H1 (cell line): ENCODE results near the gene IFT43. TPM values are rescaled to one million over a fixed set of nuclear protein-coding genes. Genes with fewer than 3 reads are reported as not detected.

Source experiments
- CTCF ChIA-PET: fragments of 300-600 bp; sonication (Branson Sonifier 250); formaldehyde crosslinking; loops from one replicate; lab custom pipeline; 2021; ENCODE audit not compliant: partially characterized antibody; lab: Charles Lee
- POLR2A ChIA-PET: fragments of 300-600 bp; sonication (Branson Sonifier 250); formaldehyde crosslinking; loops from one replicate; lab custom pipeline; 2021; ENCODE audit warnings: inconsistent platforms; ENCODE audit not compliant: partially characterized antibody; lab: Charles Lee
- DNase-seq, 2 experiments: peaks; one replicate each; pipeline versions ENCODE4 v3.0.0 to v3.0.0-alpha.2; 2010 to 2022; ENCODE audit warnings: low spot score in 2 of 2, low read depth in 1 of 2, mixed read lengths in 1 of 2
- FAIRE-seq: peaks from 2 replicates; lab custom pipeline; 2011; peaks lifted over from hg19 to GRCh38; lab: Jason Lieb, UNC
- H2AFZ ChIP-seq: 2 replicates; pipeline ENCODE4 v1.8.1; 2012; ENCODE audit warnings: low read length, inconsistent platforms
- H2AK5ac ChIP-seq: 2 replicates; pipeline ENCODE4 v1.6.1; 2013; ENCODE audit warnings: low read depth, low read length
- H2BK120ac ChIP-seq: replicated peaks from 2 replicates; pipeline ENCODE3; 2013; ENCODE audit warnings: low read depth, low read length, inconsistent platforms
- H2BK12ac ChIP-seq: 2 replicates; pipeline ENCODE4 v1.6.1; 2013; ENCODE audit warnings: low read depth, low read length
- H2BK15ac ChIP-seq: 2 replicates; pipeline ENCODE4 v1.6.1; 2013; ENCODE audit warnings: low read length
- H2BK20ac ChIP-seq: 2 replicates; pipeline ENCODE4 v1.6.1; 2013; ENCODE audit warnings: low read length
- H2BK5ac ChIP-seq: 2 replicates; pipeline ENCODE4 v1.6.1; 2013; ENCODE audit warnings: low read depth, low read length
- H3K14ac ChIP-seq: 2 replicates; pipeline ENCODE4 v1.6.1; 2013; ENCODE audit warnings: inconsistent platforms; ENCODE audit not compliant: insufficient read length
- H3K18ac ChIP-seq: 2 replicates; pipeline ENCODE4 v1.6.1; 2013; ENCODE audit warnings: low read length; ENCODE audit errors: extremely low read depth
- H3K23ac ChIP-seq: 2 replicates; pipeline ENCODE4 v1.6.1; 2013; ENCODE audit warnings: inconsistent platforms; ENCODE audit not compliant: insufficient read length
- H3K23me2 ChIP-seq: 2 replicates; pipeline ENCODE4 v1.6.1; 2013; ENCODE audit warnings: low read depth, low read length
- H3K27ac ChIP-seq: 2 replicates; pipeline ENCODE4 v1.6.1; 2011; ENCODE audit warnings: low read depth, low read length, inconsistent platforms
- H3K27me3 ChIP-seq, 4 experiments: replicated peaks in 1 of 4; 1 replicate in 1 of 4; 2 replicates in 3 of 4; pipeline versions ENCODE4 v1.6.1 to v1.8.1; 2011 to 2013; ENCODE audit warnings: low read length in 3 of 4, mild to moderate bottlenecking in 3 of 4, inconsistent platforms in 2 of 4, mixed read lengths in 2 of 4, moderate library complexity in 1 of 4; ENCODE audit not compliant: control insufficient read depth in 3 of 4, insufficient read depth in 3 of 4; ENCODE audit errors: extremely low read depth in 1 of 4
- H3K36me3 ChIP-seq, 4 experiments: 2 replicates each; pipeline versions ENCODE4 v1.6.1 to v1.8.1; 2011 to 2013; ENCODE audit warnings: mild to moderate bottlenecking in 4 of 4, low read length in 3 of 4, moderate library complexity in 2 of 4, control low read depth in 1 of 4, inconsistent platforms in 1 of 4; ENCODE audit not compliant: insufficient read depth in 4 of 4, control insufficient read depth in 2 of 4
- H3K4ac ChIP-seq: replicated peaks from 2 replicates; pipeline ENCODE3; 2013; ENCODE audit warnings: low read length, low read depth, mixed read lengths, inconsistent platforms; ENCODE audit not compliant: insufficient read length
- H3K4me1 ChIP-seq, 4 experiments: replicated peaks in 1 of 4; 1 replicate in 1 of 4; 2 replicates in 3 of 4; pipeline versions ENCODE4 v1.6.1 to v1.8.1; 2011 to 2013; ENCODE audit warnings: low read length in 3 of 4, inconsistent platforms in 2 of 4, mixed read lengths in 1 of 4; ENCODE audit not compliant: insufficient read depth in 4 of 4, control insufficient read depth in 3 of 4
- H3K4me2 ChIP-seq, 2 experiments: 2 replicates each; pipeline versions ENCODE4 v1.6.1 to v1.8.1; 2011 to 2013; ENCODE audit warnings: low read depth in 2 of 2, low read length in 2 of 2, control low read depth in 1 of 2, inconsistent platforms in 1 of 2, mild to moderate bottlenecking in 1 of 2; ENCODE audit not compliant: insufficient read depth in 1 of 2
- H3K4me3 ChIP-seq, 4 experiments: fragments of 200-600, 300-600 bp in 1 of 4; sonication (generic), shearing (Covaris generic), sonication (Bioruptor Twin) in 1 of 4; 2 replicates each; pipeline versions ENCODE4 v1.5.1 to v1.8.1; 2011 to 2016; ENCODE audit warnings: low read length in 4 of 4, low read depth in 3 of 4, control low read depth in 2 of 4, inconsistent platforms in 2 of 4, mild to moderate bottlenecking in 2 of 4, mixed read lengths in 1 of 4, moderate library complexity in 1 of 4; ENCODE audit not compliant: insufficient read depth in 2 of 4; ENCODE audit errors: extremely low read depth in 1 of 4
- H3K56ac ChIP-seq: replicated peaks from 2 replicates; pipeline ENCODE3; 2013; ENCODE audit warnings: low read depth, mild to moderate bottlenecking, mixed read lengths, low read length, inconsistent platforms; ENCODE audit not compliant: insufficient read length
- H3K79me1 ChIP-seq: 2 replicates; pipeline ENCODE4 v1.6.1; 2013; ENCODE audit warnings: low read depth, low read length, control low read depth
- H3K79me2 ChIP-seq, 2 experiments: 2 replicates each; pipeline versions ENCODE4 v1.6.1 to v1.8.1; 2012 to 2013; ENCODE audit warnings: low read length in 2 of 2, mild to moderate bottlenecking in 2 of 2, inconsistent platforms in 1 of 2; ENCODE audit not compliant: insufficient read depth in 2 of 2, control insufficient read depth in 1 of 2
- H3K9ac ChIP-seq, 4 experiments: replicated peaks in 1 of 4; 1 replicate in 1 of 4; 2 replicates in 3 of 4; pipeline versions ENCODE4 v1.6.1 to v1.8.1; 2011 to 2013; ENCODE audit warnings: low read depth in 3 of 4, low read length in 3 of 4, control low read depth in 2 of 4, mild to moderate bottlenecking in 2 of 4, moderate library complexity in 2 of 4, inconsistent platforms in 1 of 4; ENCODE audit errors: extremely low read depth in 1 of 4
- H3K9me3 ChIP-seq, 2 experiments: 2 replicates each; pipeline versions ENCODE4 v1.6.1 to v1.8.1; 2012 to 2013; ENCODE audit warnings: mild to moderate bottlenecking in 2 of 2, moderate library complexity in 2 of 2, control low read depth in 1 of 2, inconsistent platforms in 1 of 2, low read depth in 1 of 2, low read length in 1 of 2, mixed read lengths in 1 of 2; ENCODE audit not compliant: insufficient read depth in 2 of 2
- H4K20me1 ChIP-seq, 2 experiments: replicated peaks in 1 of 2; 2 replicates each; pipeline versions ENCODE3 to v1.8.1; 2011 to 2013; ENCODE audit warnings: inconsistent platforms in 2 of 2, low read length in 2 of 2, mild to moderate bottlenecking in 1 of 2; ENCODE audit not compliant: insufficient read depth in 2 of 2, control insufficient read depth in 1 of 2
- H4K5ac ChIP-seq: 2 replicates; pipeline ENCODE4 v1.6.1; 2013; ENCODE audit warnings: low read length, low read depth, mixed read lengths, inconsistent platforms; ENCODE audit not compliant: insufficient read length
- H4K8ac ChIP-seq: 2 replicates; pipeline ENCODE4 v1.8.0; 2013; ENCODE audit warnings: mild to moderate bottlenecking, moderate library complexity, low read length, inconsistent platforms; ENCODE audit not compliant: insufficient read depth; ENCODE audit errors: extremely low read depth
- H4K91ac ChIP-seq: replicated peaks from 2 replicates; pipeline ENCODE3; 2013; ENCODE audit warnings: low read length, mixed read lengths, inconsistent platforms; ENCODE audit not compliant: insufficient read length
- ASH2L ChIP-seq: fragments of 200-600, 300-600 bp; sonication (generic); IDR thresholded peaks from one replicate; pipeline ENCODE4 v1.7.1; 2017; ENCODE audit warnings: low read length
- E2F6 ChIP-seq: IDR thresholded peaks from 2 replicates; pipeline ENCODE4 v1.6.1; 2012; ENCODE audit warnings: inconsistent platforms
- JUN ChIP-seq: IDR thresholded peaks from 2 replicates; pipeline ENCODE4 v1.6.1; 2011; ENCODE audit warnings: low read depth, mild to moderate bottlenecking, improper control_type of control experiment, low read length
- MAX ChIP-seq: IDR thresholded peaks from 2 replicates; pipeline ENCODE4 v1.6.1; 2012; ENCODE audit warnings: inconsistent platforms
- SIN3A ChIP-seq, 2 experiments: IDR thresholded peaks in 1 of 2; conservative IDR thresholded peaks in 1 of 2; 2 replicates each; pipeline ENCODE4 v1.6.1; 2011 to 2012; ENCODE audit warnings: low read length in 2 of 2, improper control_type of control experiment in 1 of 2, low read depth in 1 of 2, mild to moderate bottlenecking in 1 of 2
- YY1 ChIP-seq: IDR thresholded peaks from 2 replicates; pipeline ENCODE4 v1.6.1; 2011; ENCODE audit warnings: low read depth, mild to moderate bottlenecking, low read length
- WGBS, 2 experiments: shearing (Covaris generic) in 1 of 2; methylation state at CpG; one replicate each; pipeline versions ENCODE4 v1.1.6 to v1.1.7; 2013 to 2015; ENCODE audit warnings: low lambda C conversion rate in 2 of 2, mixed read lengths in 2 of 2, inconsistent platforms in 1 of 2, low coverage in 1 of 2, missing lambda C conversion rate in 1 of 2; ENCODE audit not compliant: insufficient replicate concordance in 2 of 2, insufficient coverage in 1 of 2, insufficient read length in 1 of 2; ENCODE audit errors: extremely low coverage in 1 of 2, missing lambda C conversion rate in 1 of 2; 5-methylcytosine and 5-hydroxymethylcytosine counted together
- polyA plus RNA-seq, 7 experiments: library from polyadenylated mRNA; depleted of rRNA in 3 of 7; stranded (reverse) in 5 of 7; unstranded in 2 of 7; fragments of >200 nt in 5 of 7; fragments of 200-250 nt in 2 of 7; gene quantifications; 1 replicate in 5 of 7; 2 replicates in 1 of 7; 4 replicates in 1 of 7; pipeline versions ENCODE4 v1.2.1 to v1.2.3, GENCODE V29; 2011 to 2013; ENCODE audit warnings: missing spikeins in 2 of 7, mixed read lengths in 2 of 7
- total RNA-seq: library from RNA; stranded (reverse); fragmentation: NEBNext Ultra II Directional; extraction: Animal tissue kit (Norgen Biotek cat#: 25700); gene quantifications from 2 replicates; pipeline ENCODE4 v1.2.1, GENCODE V29; 2021

IFT43 gene
- total and polyA plus RNA-seq, 2 of the 8 experiments (the other 6 are each of a cell fraction or from before 2014, with no cell fraction given), result 17.0 to 20.8 TPM

- Histone ChIP-seq H3K4me1 (peaks cover 0 to 5% (median under 1%) of the 10 kb centered on the region in 4 experiments; a peak in 3 of 7 replicates), H2BK12ac (no peak overlapping the region), H3K79me2 (no peaks in the 10 kb centered on the region), H3K18ac (no peak overlapping the region), H3K4me2 (no peak overlapping the region; a peak in 1 of 4 replicates), H2BK20ac (no peak overlapping the region), H3K27me3 (peaks cover 0 to 18% (median 10%) of the 10 kb centered on the region in 4 experiments; a peak in 4 of 7 replicates), H2BK15ac (no peak overlapping the region), H3K36me3 (peaks cover 0 to 5% (median 2%) of the 10 kb centered on the region in 4 experiments; a peak in 4 of 8 replicates), H3K56ac (no peak overlapping the region), H3K23ac (no peak overlapping the region), H2BK5ac (no peak overlapping the region), H4K8ac (no peak overlapping the region), H2AK5ac (no peak overlapping the region), H2AFZ (no peak overlapping the region), H4K91ac (no peak overlapping the region), H4K5ac (no peak overlapping the region), H2BK120ac (no peak overlapping the region), H3K14ac (no peak overlapping the region), H3K23me2 (peaks cover 5% of the 10 kb centered on the region; the same call in 1 of the 2 replicates), H3K9me3 (no peaks in the 10 kb centered on the region), H3K27ac (no peak overlapping the region), H3K4ac (no peak overlapping the region), H3K4me3 (no peak overlapping the region), H3K9ac (no peak overlapping the region), H4K20me1 (no peaks in the 10 kb centered on the region), H3K79me1 (no peaks in the 10 kb centered on the region)
- 87% methylated on average over 3 of the region's 3 CpGs; no CpG with 5 or more reads in 1 of the 2 experiments for WGBS, 2 experiments
- POLR2A ChIA-PET, result interaction anchor here (2.3 kb wide), 1 partner anchor 13 kb away, joined by 6 read pairs; no protein-coding TSS in a partner anchor
- FAIRE-seq (no peak), DNase-seq (no peak)
- CTCF ChIA-PET, result interaction anchor here (0.7 to 1.4 kb wide), 3 partner anchors 10 to 99 kb away, joined by 3 read pairs; no protein-coding TSS in a partner anchor
- no peak for TF ChIP-seq YY1
- no peak for TF ChIP-seq E2F6
- no peak for TF ChIP-seq ASH2L
- no peak for TF ChIP-seq MAX
- TF ChIP-seq SIN3A (conservative IDR thresholded peaks at IDR 0.05 in 1 of 2, IDR thresholded peaks at IDR 0.05 in 1 of 2; ENCODE audit: low read depth in 1 of 2, low read length in 2 of 2), result no peak
- TF ChIP-seq JUN, result no peak
Observed at GRCh38 chr14:75987201-75987970, 1.8 kb downstream of the IFT43 start.
